HEK293 (cell line): Measurements from ENCODE around the gene GDF9.
A peak's percentile ranks its signal among the peaks of the same experiment; 100 is the strongest.

Source experiments
- CTCF ChIA-PET: fragments of 350-600 bp; formaldehyde crosslinking; extraction: SDS; loops from one replicate; lab custom pipeline; 2021; ENCODE audit warnings: antibody characterized with exemption; lab: Yijun Ruan, JAX
- POLR2A ChIA-PET: fragments of 300-600 bp; formaldehyde crosslinking; extraction: SDS; loops from one replicate; lab custom pipeline; 2020; ENCODE audit warnings: antibody characterized with exemption, inconsistent platforms; lab: Yijun Ruan, JAX
- H3K27ac ChIP-seq: fragments of 200-500 bp; sonication (Bioruptor generic); 2 replicates; pipeline ENCODE4 v1.5.1; 2014; ENCODE audit warnings: low read depth, low read length, control low read depth, inconsistent platforms; ENCODE audit errors: extremely low read depth
- H3K36me3 ChIP-seq, 2 experiments: fragments of 200-500 bp in 1 of 2; sonication (Bioruptor generic) in 1 of 2; 1 replicate in 1 of 2; 2 replicates in 1 of 2; pipeline ENCODE4 v1.5.1; 2014 to 2017; ENCODE audit warnings: inconsistent platforms in 2 of 2, low read length in 2 of 2; ENCODE audit not compliant: control insufficient read depth in 2 of 2, insufficient read depth in 1 of 2
- H3K4me1 ChIP-seq: fragments of 200-500 bp; sonication (Bioruptor generic); 2 replicates; pipeline ENCODE4 v1.5.1; 2014; ENCODE audit warnings: mild to moderate bottlenecking, low read length, inconsistent platforms; ENCODE audit not compliant: control insufficient read depth, insufficient read depth
- H3K4me3 ChIP-seq: 2 replicates; pipeline ENCODE4 v1.5.1; 2011; ENCODE audit warnings: low read depth, mild to moderate bottlenecking, control low read depth, low read length, moderate library complexity
- H3K9me3 ChIP-seq: fragments of 200-500 bp; sonication (Bioruptor generic); 2 replicates; pipeline ENCODE4 v1.5.1; 2014; ENCODE audit warnings: low read depth, low read length, inconsistent platforms; ENCODE audit not compliant: control insufficient read depth, insufficient read depth
- CTCF ChIP-seq: fragments of 450-650 bp; formaldehyde crosslinking; IDR thresholded peaks from 2 replicates; pipeline ENCODE4 v1.5.1; 2016; ENCODE audit warnings: missing biosample characterization, missing genetic modification characterization
- HOXC10 ChIP-seq: sonication (generic); formaldehyde crosslinking; IDR thresholded peaks from 2 replicates; pipeline ENCODE4 v1.8.1; 2023; ENCODE audit warnings: mild to moderate bottlenecking, missing genetic modification reagents
- HOXD13 ChIP-seq: sonication (generic); formaldehyde crosslinking; IDR thresholded peaks from 2 replicates; pipeline ENCODE4 v1.8.0; 2022; ENCODE audit warnings: missing genetic modification reagents, borderline replicate concordance
- IKZF3 ChIP-seq: fragments of 450-650 bp; IDR thresholded peaks from 2 replicates; pipeline ENCODE4 v1.5.0; 2018; ENCODE audit warnings: missing biosample characterization, mild to moderate bottlenecking, missing genetic modification characterization, moderate library complexity
- SP7 ChIP-seq: fragments of 450-650 bp; formaldehyde crosslinking; IDR thresholded peaks from 2 replicates; pipeline ENCODE4 v1.5.1; 2016; ENCODE audit warnings: missing biosample characterization, missing genetic modification characterization
- ZBTB8A ChIP-seq: fragments of 450-650 bp; formaldehyde crosslinking; IDR thresholded peaks from 2 replicates; pipeline ENCODE4 v1.5.1; 2016; ENCODE audit warnings: missing biosample characterization, missing genetic modification characterization
- ZNF10 ChIP-seq: fragments of 450-650 bp; formaldehyde crosslinking; IDR thresholded peaks from 2 replicates; pipeline ENCODE4 v1.5.1; 2017; ENCODE audit warnings: missing biosample characterization, missing genetic modification characterization
- ZNF121 ChIP-seq: fragments of 450-650 bp; formaldehyde crosslinking; IDR thresholded peaks from 2 replicates; pipeline ENCODE4 v1.5.1; 2016; ENCODE audit warnings: missing biosample characterization, missing genetic modification characterization
- ZNF175 ChIP-seq: fragments of 450-650 bp; formaldehyde crosslinking; IDR thresholded peaks from 2 replicates; pipeline ENCODE4 v1.5.1; 2016; ENCODE audit warnings: missing biosample characterization, missing genetic modification characterization
- ZNF202 ChIP-seq: fragments of 450-650 bp; formaldehyde crosslinking; IDR thresholded peaks from 2 replicates; pipeline ENCODE4 v1.5.1; 2016; ENCODE audit warnings: missing biosample characterization, missing genetic modification characterization, borderline replicate concordance
- ZNF239 ChIP-seq: fragments of 450-650 bp; formaldehyde crosslinking; IDR thresholded peaks from 2 replicates; pipeline ENCODE4 v1.5.1; 2016; ENCODE audit warnings: missing biosample characterization, missing genetic modification characterization
- ZNF335 ChIP-seq: fragments of 450-650 bp; formaldehyde crosslinking; conservative IDR thresholded peaks from 2 replicates; pipeline ENCODE4 v1.5.1; 2016; ENCODE audit warnings: missing biosample characterization, missing genetic modification characterization
- ZNF354C ChIP-seq: fragments of 450-650 bp; formaldehyde crosslinking; IDR thresholded peaks from 2 replicates; pipeline ENCODE4 v1.5.1; 2016; ENCODE audit warnings: missing biosample characterization, missing genetic modification characterization, low read depth, borderline replicate concordance
- ZNF501 ChIP-seq: fragments of 450-650 bp; formaldehyde crosslinking; IDR thresholded peaks from 2 replicates; pipeline ENCODE4 v1.5.1; 2016; ENCODE audit warnings: missing biosample characterization, missing genetic modification characterization
- ZNF529 ChIP-seq: fragments of 450-650 bp; formaldehyde crosslinking; IDR thresholded peaks from 2 replicates; pipeline ENCODE4 v1.5.1; 2017; ENCODE audit warnings: missing genetic modification characterization, missing biosample characterization; ENCODE audit not compliant: insufficient replicate concordance
- ZNF76 ChIP-seq: fragments of 450-650 bp; formaldehyde crosslinking; IDR thresholded peaks from 2 replicates; pipeline ENCODE4; 2016; ENCODE audit warnings: low read depth, missing biosample characterization, missing genetic modification characterization, borderline replicate concordance
- ZNF792 ChIP-seq: fragments of 450-650 bp; formaldehyde crosslinking; IDR thresholded peaks from 2 replicates; pipeline ENCODE4 v1.5.1; 2016; ENCODE audit warnings: missing biosample characterization, missing genetic modification characterization
- TF ChIP-seq, protein P1 (sequence below): fragments of 450-650 bp; formaldehyde crosslinking; IDR thresholded peaks from 2 replicates; pipeline ENCODE4 v1.5.1; 2016; ENCODE audit warnings: missing biosample characterization, missing genetic modification characterization, borderline replicate concordance
- TF ChIP-seq, protein P2 (sequence below): fragments of 450-650 bp; formaldehyde crosslinking; IDR thresholded peaks from 2 replicates; pipeline ENCODE4 v1.5.1; 2017; ENCODE audit warnings: missing biosample characterization, missing genetic modification characterization
- TF ChIP-seq, protein P3 (sequence below): fragments of 450-650 bp; formaldehyde crosslinking; IDR thresholded peaks from 2 replicates; pipeline ENCODE4 v1.5.1; 2016; ENCODE audit warnings: missing biosample characterization, missing genetic modification characterization
- TF ChIP-seq, protein P4 (sequence below): fragments of 450-650 bp; formaldehyde crosslinking; IDR thresholded peaks from 2 replicates; pipeline ENCODE4 v1.5.1; 2017; ENCODE audit warnings: missing biosample characterization, mild to moderate bottlenecking, missing genetic modification characterization, moderate library complexity

GDF9 gene

GRCh38 chr5:132813599-132814502, 52.4 kb downstream of the GDF9 start (continued):
- no peak for TF ChIP-seq CTCF
- TF ChIP-seq ZNF501 (tag by site-specific recombination), result no peak
- TF ChIP-seq, protein P1, sequence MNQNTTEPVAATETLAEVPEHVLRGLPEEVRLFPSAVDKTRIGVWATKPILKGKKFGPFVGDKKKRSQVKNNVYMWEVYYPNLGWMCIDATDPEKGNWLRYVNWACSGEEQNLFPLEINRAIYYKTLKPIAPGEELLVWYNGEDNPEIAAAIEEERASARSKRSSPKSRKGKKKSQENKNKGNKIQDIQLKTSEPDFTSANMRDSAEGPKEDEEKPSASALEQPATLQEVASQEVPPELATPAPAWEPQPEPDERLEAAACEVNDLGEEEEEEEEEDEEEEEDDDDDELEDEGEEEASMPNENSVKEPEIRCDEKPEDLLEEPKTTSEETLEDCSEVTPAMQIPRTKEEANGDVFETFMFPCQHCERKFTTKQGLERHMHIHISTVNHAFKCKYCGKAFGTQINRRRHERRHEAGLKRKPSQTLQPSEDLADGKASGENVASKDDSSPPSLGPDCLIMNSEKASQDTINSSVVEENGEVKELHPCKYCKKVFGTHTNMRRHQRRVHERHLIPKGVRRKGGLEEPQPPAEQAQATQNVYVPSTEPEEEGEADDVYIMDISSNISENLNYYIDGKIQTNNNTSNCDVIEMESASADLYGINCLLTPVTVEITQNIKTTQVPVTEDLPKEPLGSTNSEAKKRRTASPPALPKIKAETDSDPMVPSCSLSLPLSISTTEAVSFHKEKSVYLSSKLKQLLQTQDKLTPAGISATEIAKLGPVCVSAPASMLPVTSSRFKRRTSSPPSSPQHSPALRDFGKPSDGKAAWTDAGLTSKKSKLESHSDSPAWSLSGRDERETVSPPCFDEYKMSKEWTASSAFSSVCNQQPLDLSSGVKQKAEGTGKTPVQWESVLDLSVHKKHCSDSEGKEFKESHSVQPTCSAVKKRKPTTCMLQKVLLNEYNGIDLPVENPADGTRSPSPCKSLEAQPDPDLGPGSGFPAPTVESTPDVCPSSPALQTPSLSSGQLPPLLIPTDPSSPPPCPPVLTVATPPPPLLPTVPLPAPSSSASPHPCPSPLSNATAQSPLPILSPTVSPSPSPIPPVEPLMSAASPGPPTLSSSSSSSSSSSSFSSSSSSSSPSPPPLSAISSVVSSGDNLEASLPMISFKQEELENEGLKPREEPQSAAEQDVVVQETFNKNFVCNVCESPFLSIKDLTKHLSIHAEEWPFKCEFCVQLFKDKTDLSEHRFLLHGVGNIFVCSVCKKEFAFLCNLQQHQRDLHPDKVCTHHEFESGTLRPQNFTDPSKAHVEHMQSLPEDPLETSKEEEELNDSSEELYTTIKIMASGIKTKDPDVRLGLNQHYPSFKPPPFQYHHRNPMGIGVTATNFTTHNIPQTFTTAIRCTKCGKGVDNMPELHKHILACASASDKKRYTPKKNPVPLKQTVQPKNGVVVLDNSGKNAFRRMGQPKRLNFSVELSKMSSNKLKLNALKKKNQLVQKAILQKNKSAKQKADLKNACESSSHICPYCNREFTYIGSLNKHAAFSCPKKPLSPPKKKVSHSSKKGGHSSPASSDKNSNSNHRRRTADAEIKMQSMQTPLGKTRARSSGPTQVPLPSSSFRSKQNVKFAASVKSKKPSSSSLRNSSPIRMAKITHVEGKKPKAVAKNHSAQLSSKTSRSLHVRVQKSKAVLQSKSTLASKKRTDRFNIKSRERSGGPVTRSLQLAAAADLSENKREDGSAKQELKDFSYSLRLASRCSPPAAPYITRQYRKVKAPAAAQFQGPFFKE (tag by site-specific recombination), result no peak
- no peak; the same call in 1 of the 2 replicates for TF ChIP-seq IKZF3 (tag by site-specific recombination)
- TF ChIP-seq ZNF76, result peak; percentile 18; the same call in 1 of the 2 replicates
- TF ChIP-seq, protein P2, sequence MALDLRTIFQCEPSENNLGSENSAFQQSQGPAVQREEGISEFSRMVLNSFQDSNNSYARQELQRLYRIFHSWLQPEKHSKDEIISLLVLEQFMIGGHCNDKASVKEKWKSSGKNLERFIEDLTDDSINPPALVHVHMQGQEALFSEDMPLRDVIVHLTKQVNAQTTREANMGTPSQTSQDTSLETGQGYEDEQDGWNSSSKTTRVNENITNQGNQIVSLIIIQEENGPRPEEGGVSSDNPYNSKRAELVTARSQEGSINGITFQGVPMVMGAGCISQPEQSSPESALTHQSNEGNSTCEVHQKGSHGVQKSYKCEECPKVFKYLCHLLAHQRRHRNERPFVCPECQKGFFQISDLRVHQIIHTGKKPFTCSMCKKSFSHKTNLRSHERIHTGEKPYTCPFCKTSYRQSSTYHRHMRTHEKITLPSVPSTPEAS (tag by site-specific recombination), result no peak
- TF ChIP-seq ZNF529 (tag by site-specific recombination), result no peak
- TF ChIP-seq ZNF239 (tag by site-specific recombination), result no peak
- TF ChIP-seq ZNF354C (tag by site-specific recombination), result no peak
- TF ChIP-seq ZBTB8A (tag by site-specific recombination), result peak; percentile 21; the same call in 1 of the 2 replicates
- peak; percentile 45; the same call in 1 of the 2 replicates for TF ChIP-seq ZNF10 (tag by site-specific recombination)
- TF ChIP-seq ZNF202, result peak; percentile 59; the same call in 1 of the 2 replicates
- TF ChIP-seq HOXC10 (CRISPR knock-in tag), result 0 out of 2 replicates have a peak, but pooled peaks have one; percentile 10

- Histone ChIP-seq H3K4me1 (peaks cover 14% of the 10 kb centered on the region), H3K27ac (peak within 1 kb of the TSS; percentile 69; the same call in 1 of the 2 replicates), H3K9me3 (no peaks in the 10 kb centered on the region), H3K4me3 (peak within 1 kb of the TSS; percentile 41), H3K36me3 (no peaks in the 10 kb centered on the region)
- POLR2A ChIA-PET, result no interaction called here
- CTCF ChIA-PET, result interaction anchor here (0.5 to 0.6 kb wide), 3 partner anchors 35 to 200 kb away, joined by 3 read pairs; no protein-coding TSS in a partner anchor
- TF ChIP-seq ZNF335 (tag by site-specific recombination) (peak; percentile 84), ZNF175 (tag by site-specific recombination) (no peak), SP7 (tag by site-specific recombination) (no peak), ZNF121 (tag by site-specific recombination) (no peak), ZNF792 (tag by site-specific recombination) (no peak), HOXD13 (CRISPR knock-in tag) (no peak)
- TF ChIP-seq, protein P3, sequence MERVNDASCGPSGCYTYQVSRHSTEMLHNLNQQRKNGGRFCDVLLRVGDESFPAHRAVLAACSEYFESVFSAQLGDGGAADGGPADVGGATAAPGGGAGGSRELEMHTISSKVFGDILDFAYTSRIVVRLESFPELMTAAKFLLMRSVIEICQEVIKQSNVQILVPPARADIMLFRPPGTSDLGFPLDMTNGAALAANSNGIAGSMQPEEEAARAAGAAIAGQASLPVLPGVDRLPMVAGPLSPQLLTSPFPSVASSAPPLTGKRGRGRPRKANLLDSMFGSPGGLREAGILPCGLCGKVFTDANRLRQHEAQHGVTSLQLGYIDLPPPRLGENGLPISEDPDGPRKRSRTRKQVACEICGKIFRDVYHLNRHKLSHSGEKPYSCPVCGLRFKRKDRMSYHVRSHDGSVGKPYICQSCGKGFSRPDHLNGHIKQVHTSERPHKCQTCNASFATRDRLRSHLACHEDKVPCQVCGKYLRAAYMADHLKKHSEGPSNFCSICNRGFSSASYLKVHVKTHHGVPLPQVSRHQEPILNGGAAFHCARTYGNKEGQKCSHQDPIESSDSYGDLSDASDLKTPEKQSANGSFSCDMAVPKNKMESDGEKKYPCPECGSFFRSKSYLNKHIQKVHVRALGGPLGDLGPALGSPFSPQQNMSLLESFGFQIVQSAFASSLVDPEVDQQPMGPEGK (tag by site-specific recombination), result peak; percentile 63
- TF ChIP-seq, protein P4, sequence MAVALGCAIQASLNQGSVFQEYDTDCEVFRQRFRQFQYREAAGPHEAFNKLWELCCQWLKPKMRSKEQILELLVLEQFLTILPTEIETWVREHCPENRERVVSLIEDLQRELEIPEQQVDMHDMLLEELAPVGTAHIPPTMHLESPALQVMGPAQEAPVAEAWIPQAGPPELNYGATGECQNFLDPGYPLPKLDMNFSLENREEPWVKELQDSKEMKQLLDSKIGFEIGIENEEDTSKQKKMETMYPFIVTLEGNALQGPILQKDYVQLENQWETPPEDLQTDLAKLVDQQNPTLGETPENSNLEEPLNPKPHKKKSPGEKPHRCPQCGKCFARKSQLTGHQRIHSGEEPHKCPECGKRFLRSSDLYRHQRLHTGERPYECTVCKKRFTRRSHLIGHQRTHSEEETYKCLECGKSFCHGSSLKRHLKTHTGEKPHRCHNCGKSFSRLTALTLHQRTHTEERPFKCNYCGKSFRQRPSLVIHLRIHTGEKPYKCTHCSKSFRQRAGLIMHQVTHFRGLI, result no peak
These were observed 53.3 kb downstream of the GDF9 start, which contains the start of gene SOWAHA for GRCh38 chr5:132812781-132813598. Gene SOWAHA, plus strand, starts transcription at chr5:132813302. Its CDS starts 320 bp downstream, at chr5:132813622.
